Transverse colon (tissue), 4 donors: ENCODE data around the gene AP2S1. TPM values are rescaled to one million over a fixed set of nuclear protein-coding genes. Genes with fewer than 3 reads are reported as not detected.

ENCODE experiments used
- DNase-seq: peaks from one replicate; pipeline ENCODE4 v3.0.0-alpha.2; 2019
- H3K27ac ChIP-seq, 4 donors: fragments of 200-600 bp; sonication (generic); 2 replicates each; pipeline ENCODE4 v1.5.1; 2016 to 2018; ENCODE audit warnings: inconsistent platforms in 4 of 4
- H3K27me3 ChIP-seq: fragments of 200-600 bp; sonication (generic); 2 replicates; pipeline ENCODE4 v1.5.1; 2017; ENCODE audit warnings: inconsistent platforms
- H3K36me3 ChIP-seq, 4 donors: fragments of 200-600 bp; sonication (generic); 2 replicates each; pipeline ENCODE4 v1.5.1; 2017 to 2019; ENCODE audit warnings: inconsistent platforms in 4 of 4
- H3K4me1 ChIP-seq, 4 donors: fragments of 200-600 bp; sonication (generic); 2 replicates each; pipeline ENCODE4 v1.5.1; 2017 to 2020; ENCODE audit warnings: inconsistent platforms in 4 of 4
- H3K4me3 ChIP-seq, 4 donors: fragments of 200-600 bp; sonication (generic); 1 replicate in 1 of 4; 2 replicates in 3 of 4; pipeline versions ENCODE4 v1.5.1 to v1.6.1; 2017 to 2019; ENCODE audit warnings: inconsistent platforms in 4 of 4
- H3K9me3 ChIP-seq, 2 donors: fragments of 200-600 bp; sonication (generic); 2 replicates each; pipeline ENCODE4 v1.5.1; 2017 to 2019; ENCODE audit warnings: inconsistent platforms in 2 of 2
- CTCF ChIP-seq, 5 experiments: fragments of 200-600 bp in 3 of 5; fragments of 450-650 bp in 2 of 5; sonication (generic) in 3 of 5; IDR thresholded peaks; 1 replicate in 2 of 5; 2 replicates in 3 of 5; pipeline ENCODE4 v1.5.1; 2016 to 2017; ENCODE audit warnings: antibody characterized with exemption in 5 of 5, inconsistent platforms in 3 of 5, mild to moderate bottlenecking in 2 of 5, moderate library complexity in 1 of 5
- EP300 ChIP-seq: sonication (generic); formaldehyde crosslinking; IDR thresholded peaks from one replicate; pipeline ENCODE4 v1.6.1; 2017; ENCODE audit warnings: antibody characterized with exemption, low read depth
- POLR2A ChIP-seq: fragments of 450-650 bp; IDR thresholded peaks from one replicate; pipeline ENCODE4 v1.6.1; 2016; ENCODE audit warnings: antibody characterized with exemption, mild to moderate bottlenecking, moderate library complexity
- POLR2AphosphoS5 ChIP-seq, 3 donors: sonication (generic); formaldehyde crosslinking; IDR thresholded peaks; one replicate each; pipeline ENCODE4 v1.6.1; 2016; ENCODE audit warnings: antibody characterized with exemption in 3 of 3
- WGBS, 2 donors: methylation state at CpG; one replicate each; pipeline ENCODE4 v1.1.5; 2018; ENCODE audit warnings: low coverage in 1 of 2; 5-methylcytosine and 5-hydroxymethylcytosine counted together
- in situ Hi-C, 4 donors: fragments of 200-750 bp; cut with MboI; loops; one replicate each; pipeline versions ENCODE4 v1.15.0 to v1.15.1; 2017; ENCODE audit warnings: low sequenced_read_pairs in 3 of 4, low pct_ligation_motif_present in 1 of 4, low pct_unique_long_range_greater_than_20kb in 1 of 4
- intact Hi-C: fragments of 100-400 bp; cut with DNase I; formaldehyde crosslinking; loops from one replicate; pipeline ENCODE4 v1.15.1; 2023; ENCODE audit warnings: low total_unique reads
- total RNA-seq, 4 donors: library from RNA; depleted of rRNA; stranded (reverse); fragments of >200 nt; gene quantifications; one replicate each; pipeline ENCODE4 v1.1.0, GENCODE V29; 2016

Gene AP2S1
- total RNA-seq, 4 donors from 2014 or later, result 50.1 to 96.9 (median 61.2) TPM

- peaks cover 30 to 83% (median 62%) of the 10 kb centered on the region in 4 donors for H3K4me1 ChIP-seq
- intact Hi-C loops (no loop called here), in situ Hi-C loops (loop anchor here in 1 of 4 donors (5.0 kb wide), 1 partner anchor 128 kb away; no protein-coding TSS in a partner anchor)
- H3K27me3 ChIP-seq, result no peaks in the 10 kb centered on the region
- no peaks in the 10 kb centered on the region for H3K36me3 ChIP-seq
- 17 to 32% methylated on average over 2 to 6 of the region's 6 CpGs for WGBS, 2 donors
- no peak for DNase-seq
- TF ChIP-seq POLR2AphosphoS5 (IDR thresholded peaks at IDR 0.05), result no peak
- no peak for TF ChIP-seq EP300
- no peak for TF ChIP-seq POLR2A
- TF ChIP-seq CTCF (IDR thresholded peaks at IDR 0.05), result no peak
- H3K9me3 ChIP-seq, result no peaks in the 10 kb centered on the region
- H3K4me3 ChIP-seq, result peak overlapping the region in 1 of 4 donors; percentile 69
- H3K27ac ChIP-seq, result peak overlapping the region; percentile 94 to 100 (median 98)
Observed at GRCh38 chr19:46863818-46864629, 13.4 kb upstream of the AP2S1 start.

GRCh38 chr19:46862974-46863632 is 12.5 kb upstream of the AP2S1 start:
- in situ Hi-C loops, result loop anchor here in 1 of 4 donors (5.0 kb wide), 1 partner anchor 129 kb away; no protein-coding TSS in a partner anchor
- WGBS, 2 donors, result 47 to 50% methylated on average over 2 to 4 of the region's 4 CpGs
- H3K36me3 ChIP-seq, result no peaks in the 10 kb centered on the region
- no peaks in the 10 kb centered on the region for H3K9me3 ChIP-seq
- peak overlapping the region in 2 of 4 donors; percentile 69 to 96 for H3K4me3 ChIP-seq
- H3K27me3 ChIP-seq, result no peaks in the 10 kb centered on the region
- no peak for DNase-seq
- peak overlapping the region; percentile 94 to 100 (median 98) for H3K27ac ChIP-seq
- intact Hi-C loops, result no loop called here
- H3K4me1 ChIP-seq, result peaks cover 30 to 80% (median 62%) of the 10 kb centered on the region in 4 donors
- no peak for TF ChIP-seq EP300
- no peak for TF ChIP-seq POLR2AphosphoS5 (IDR thresholded peaks at IDR 0.05)
- no peak for TF ChIP-seq POLR2A
- TF ChIP-seq CTCF (IDR thresholded peaks at IDR 0.05), result no peak

GRCh38 chr19:46862503-46862834 is 11.8 kb upstream of the AP2S1 start:
- Histone ChIP-seq H3K4me1 (peaks cover 30 to 73% (median 59%) of the 10 kb centered on the region in 4 donors), H3K4me3 (peak overlapping the region in 3 of 4 donors; percentile 69 to 97 (median 96)), H3K9me3 (no peaks in the 10 kb centered on the region), H3K36me3 (no peaks in the 10 kb centered on the region), H3K27me3 (no peaks in the 10 kb centered on the region), H3K27ac (peak overlapping the region; percentile 94 to 100 (median 98))
- no peak for TF ChIP-seq POLR2A
- TF ChIP-seq EP300, result no peak
- no peak for TF ChIP-seq POLR2AphosphoS5 (IDR thresholded peaks at IDR 0.05)
- intact Hi-C loops, result no loop called here
- no peak for DNase-seq
- 21 to 25% methylated on average over 4 to 9 of the region's 9 CpGs for WGBS, 2 donors
- in situ Hi-C loops, result loop anchor here in 1 of 4 donors (5.0 kb wide), 1 partner anchor 130 kb away; no protein-coding TSS in a partner anchor

GRCh38 chr19:46861691-46862502 is 11.3 kb upstream of the AP2S1 start:
- peak; percentile 28 for DNase-seq
- in situ Hi-C loops, result loop anchor here in 1 of 4 donors (5.0 kb wide), 1 partner anchor 130 kb away; no protein-coding TSS in a partner anchor

More at GRCh38 chr19:46861691-46862502, 11.3 kb upstream of the AP2S1 start:
- H3K36me3 ChIP-seq, result no peaks in the 10 kb centered on the region
- no peaks in the 10 kb centered on the region for H3K9me3 ChIP-seq
- WGBS, 2 donors, result 1% methylated on average over 12 to 19 of the region's 19 CpGs
- H3K4me1 ChIP-seq, result peaks cover 27 to 68% (median 53%) of the 10 kb centered on the region in 4 donors
- peak overlapping the region; percentile 94 to 100 (median 98) for H3K27ac ChIP-seq
- peak overlapping the region; percentile 47 to 97 (median 82) for H3K4me3 ChIP-seq
- no peaks in the 10 kb centered on the region for H3K27me3 ChIP-seq
- intact Hi-C loops, result no loop called here
- TF ChIP-seq EP300 (no peak), POLR2AphosphoS5 (IDR thresholded peaks at IDR 0.05) (no peak), CTCF (IDR thresholded peaks at IDR 0.05) (no peak), POLR2A (no peak)
